Measurements from ENCODE around the gene TRPM8.

Gene TRPM8

GRCh38 chr2:234005126-234005525 is 88.0 kb downstream of the TRPM8 start:
- no peak for DNase-seq

- DNase-seq: no peak
These were observed 89.3 kb downstream of the TRPM8 start for GRCh38 chr2:234006501-234006900.

GRCh38 chr2:234014427-234014826 is 97.3 kb downstream of the TRPM8 start:
- no peak for DNase-seq

DNA sequence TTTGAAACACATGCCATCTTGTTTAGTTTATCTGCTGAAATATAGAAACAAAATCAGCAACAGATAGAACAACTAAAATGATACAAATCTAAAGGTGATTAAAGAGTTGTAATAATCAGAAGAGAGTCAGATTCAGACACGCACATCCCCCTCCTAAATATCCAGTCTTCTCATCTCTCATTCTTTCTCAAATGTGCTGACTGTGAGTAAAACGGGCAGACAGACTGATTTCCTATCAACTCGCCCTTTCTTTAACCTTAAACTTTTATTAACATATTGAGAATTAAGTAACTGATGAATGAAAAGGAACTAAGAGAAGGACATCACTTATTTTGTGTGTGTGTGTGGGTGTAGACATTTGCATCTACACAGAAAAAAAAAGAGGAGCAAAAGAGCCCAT is 98.7 kb downstream of the TRPM8 start:
- DNase-seq: no peak

- no peak for DNase-seq
These were observed 102.7 kb downstream of the TRPM8 start for GRCh38 chr2:234019896-234020295.

GRCh38 chr2:234020332-234020731 is 103.2 kb downstream of the TRPM8 start:
- DNase-seq: no peak

DNA sequence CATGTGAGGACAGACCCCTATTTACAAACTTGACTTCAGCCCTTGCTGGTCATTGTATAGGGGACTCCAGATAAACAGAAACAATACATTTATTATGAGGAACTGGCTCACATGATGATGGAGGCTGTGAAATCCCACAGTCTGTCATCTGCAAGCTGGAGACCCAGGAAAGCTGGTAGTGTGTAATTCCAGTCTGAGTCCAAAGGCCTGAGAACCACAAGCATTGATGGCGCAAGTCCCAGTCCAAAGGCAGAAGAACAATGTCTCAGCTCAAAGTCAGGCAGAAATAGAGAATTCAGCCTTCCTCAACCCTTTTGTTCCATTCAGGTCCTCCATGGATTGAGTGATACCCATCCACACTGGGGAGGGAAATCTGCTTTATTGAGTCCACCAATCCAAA is 105.3 kb downstream of the TRPM8 start:
- no peak for DNase-seq

- no peak for DNase-seq
These were observed 107.1 kb downstream of the TRPM8 start for GRCh38 chr2:234024304-234024703.

- DNase-seq: no peak
These were observed 108.3 kb downstream of the TRPM8 start for GRCh38 chr2:234025466-234025865.

- DNase-seq: no peak
These were observed 108.8 kb downstream of the TRPM8 start for GRCh38 chr2:234025891-234026401.

DNA sequence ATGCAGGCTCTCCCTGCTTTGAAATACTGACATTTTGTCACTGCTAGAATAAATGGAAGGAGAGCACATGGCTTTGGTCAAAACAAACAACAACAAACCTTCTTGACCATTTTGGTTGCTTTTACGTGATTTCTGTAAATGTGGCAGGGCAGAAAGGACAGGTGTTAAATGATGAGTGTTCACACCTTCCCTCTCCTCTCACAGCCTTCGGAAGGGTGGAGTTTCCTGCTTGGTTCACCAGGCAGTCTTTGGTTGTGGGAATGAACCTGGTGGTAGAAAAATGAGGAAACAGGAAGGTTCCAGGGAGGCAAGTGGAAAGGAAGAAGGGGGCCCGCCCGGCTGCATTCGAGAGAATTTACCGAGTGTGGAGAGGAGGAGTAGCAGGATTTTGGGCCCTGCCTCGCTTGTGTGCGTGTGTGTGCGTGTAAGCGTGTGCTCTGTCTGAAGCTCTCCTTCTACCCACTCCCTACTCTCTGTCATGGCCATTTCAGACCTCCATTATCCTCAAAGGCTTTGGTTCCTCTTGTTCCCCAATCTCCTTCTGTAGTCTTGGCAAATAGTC is 109.6 kb downstream of the TRPM8 start:
- no peak for DNase-seq

DNA sequence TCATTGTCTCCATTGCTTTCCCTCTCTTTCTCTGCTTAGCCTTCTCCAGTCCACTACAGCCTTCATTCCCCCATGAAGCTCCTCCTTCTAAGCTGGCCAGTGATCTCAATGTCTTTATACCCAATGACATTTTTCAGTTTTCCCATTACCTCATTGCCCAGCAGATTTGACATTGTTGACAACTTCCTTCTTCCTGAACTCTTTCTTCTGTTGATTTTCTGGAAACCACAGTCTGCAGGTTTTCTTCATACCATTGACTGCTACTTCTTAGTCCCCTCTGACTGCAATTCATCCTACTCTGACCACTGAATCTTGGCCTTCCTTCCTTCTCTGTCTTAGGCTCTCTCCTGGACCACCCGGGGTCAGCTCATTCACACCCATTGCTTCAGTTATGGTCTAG is 110.5 kb downstream of the TRPM8 start:
- DNase-seq: no peak

- DNase-seq: no peak
These were observed 112.1 kb downstream of the TRPM8 start for GRCh38 chr2:234029150-234029733.

GRCh38 chr2:234031207-234031606 is 114.0 kb downstream of the TRPM8 start:
- DNase-seq: no peak

- DNase-seq: no peak
These were observed 115.2 kb downstream of the TRPM8 start for GRCh38 chr2:234032279-234032856.

DNA sequence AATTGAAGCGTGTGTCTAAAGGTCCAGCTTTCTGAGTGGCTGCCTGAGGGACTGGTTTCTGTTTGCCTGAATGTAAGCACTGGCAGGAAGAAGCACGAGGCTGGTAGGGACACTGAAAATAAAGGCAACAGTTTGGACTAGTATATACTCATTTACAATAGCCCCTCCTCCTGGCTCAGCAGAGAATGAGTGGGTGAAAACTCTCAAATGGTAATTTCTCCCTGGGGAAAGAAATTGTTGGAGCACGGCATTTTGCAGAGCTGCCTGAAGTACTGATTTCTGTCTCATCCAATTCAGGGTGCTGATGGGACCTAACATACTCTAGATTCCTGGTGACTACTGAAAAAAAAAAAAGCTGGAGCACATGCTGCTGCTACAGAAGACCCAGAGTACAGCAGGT is 116.0 kb downstream of the TRPM8 start:
- DNase-seq: no peak

- no peak for DNase-seq
These were observed 116.7 kb downstream of the TRPM8 start for GRCh38 chr2:234033885-234034284.

DNA sequence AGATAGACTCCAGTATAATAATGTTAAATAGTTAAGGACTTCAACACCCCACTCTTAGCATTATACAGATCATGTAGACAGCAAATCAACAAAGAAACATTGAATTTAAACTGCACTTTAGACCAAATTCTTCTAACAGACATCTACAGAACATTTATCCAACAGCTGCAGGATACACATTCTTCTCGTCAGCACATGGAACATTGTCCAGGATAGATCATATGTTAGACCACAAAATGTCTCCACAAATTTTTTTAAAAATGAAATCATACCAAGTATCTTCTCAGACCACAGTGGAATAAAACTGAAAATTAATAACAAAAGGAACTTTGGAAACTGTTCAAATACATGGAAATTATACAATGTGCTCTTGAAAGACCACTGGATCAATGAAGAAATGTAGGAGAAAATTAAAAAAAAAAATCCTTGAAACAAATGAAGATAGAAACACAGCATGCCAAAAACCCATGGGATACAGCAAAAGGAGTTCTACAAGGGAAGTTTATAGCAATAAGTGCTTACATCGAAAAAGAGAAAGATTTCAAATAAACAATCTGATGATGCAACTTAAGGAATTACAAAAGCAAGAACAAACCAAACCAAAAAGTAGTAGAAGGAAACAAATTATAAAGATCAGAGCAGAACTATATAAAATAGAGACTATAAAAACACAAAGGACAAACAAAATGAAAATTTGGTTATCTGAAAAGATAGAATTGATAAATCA is 121.1 kb downstream of the TRPM8 start:
- DNase-seq: no peak

GRCh38 chr2:234044157-234044556 is 127.0 kb downstream of the TRPM8 start:
- peak; percentile 80 for DNase-seq

DNA sequence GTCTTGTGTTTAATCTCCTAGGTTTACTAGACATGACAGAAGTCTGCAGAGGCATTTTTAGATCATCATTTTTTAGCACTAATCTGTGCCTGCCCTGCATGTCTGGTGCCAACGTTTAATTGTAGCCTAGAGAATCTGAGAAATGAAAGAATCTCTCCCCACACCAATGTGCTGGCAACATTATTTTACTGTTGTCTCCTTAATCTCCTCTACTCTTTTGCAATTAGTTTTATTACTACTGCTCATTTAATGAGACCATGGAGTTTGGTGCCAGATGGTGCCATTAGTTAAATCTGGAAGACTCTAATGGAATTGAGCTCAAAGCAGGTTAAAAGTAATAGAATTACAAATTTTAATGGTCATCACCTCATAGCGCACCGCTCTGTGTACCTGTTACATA is 129.3 kb downstream of the TRPM8 start:
- DNase-seq: no peak

GRCh38 chr2:234047361-234047760 is 130.2 kb downstream of the TRPM8 start:
- DNase-seq: no peak

DNA sequence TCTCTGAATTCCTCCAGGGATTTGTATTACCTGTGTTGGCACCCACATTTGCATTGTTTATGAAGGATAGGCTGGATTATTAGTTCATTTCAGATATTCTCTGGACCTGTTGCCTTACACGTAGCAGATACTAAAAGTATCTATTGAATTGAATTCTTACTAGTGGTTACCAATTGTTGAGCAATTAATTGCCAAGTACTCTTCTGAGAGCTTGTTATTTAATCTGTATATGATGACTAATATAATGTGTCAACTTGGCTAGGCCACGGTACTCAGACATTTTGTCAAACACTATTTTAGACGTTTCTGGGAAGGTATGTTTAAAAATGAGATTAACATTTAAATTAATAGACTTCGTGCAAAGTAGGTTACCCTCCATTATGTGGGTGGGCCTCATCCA is 130.9 kb downstream of the TRPM8 start:
- no peak for DNase-seq

GRCh38 chr2:234050455-234051135 is 133.4 kb downstream of the TRPM8 start, which contains the start of gene SPP2:
Gene SPP2 (plus strand): TSS chr2:234050702. CDS start chr2:234050787, 85 bp downstream.
- no peak for DNase-seq
